MCF 10A (cell line): ENCODE measurements around the gene KDM6A. TPM values are rescaled to one million over a fixed set of nuclear protein-coding genes. Genes with fewer than 3 reads are reported as not detected.
"Not testable (repeated sequence)": the region's sequence is repeated elsewhere in the genome, so short reads cannot be mapped to it uniquely, and the experiment has no call there.

Experiments
- BruUV-seq: library from RNA; stranded (reverse); fragments of 400-500 nt; replicated peaks from 2 replicates; lab custom pipeline; 2021; lab: Mats Ljungman, UMichigan
- CTCF ChIA-PET: fragments of 300-600 bp; sonication (Branson Sonifier 250); formaldehyde crosslinking; extraction: SDS; loops from one replicate; lab custom pipeline; 2021; ENCODE audit warnings: antibody characterized with exemption, inconsistent platforms; lab: Yijun Ruan, JAX
- POLR2A ChIA-PET: fragments of 300-600, 350-650 bp; sonication (Branson Sonifier 250); formaldehyde crosslinking; extraction: SDS; loops from one replicate; lab custom pipeline; 2020; ENCODE audit warnings: antibody characterized with exemption, inconsistent platforms; lab: Yijun Ruan, JAX
- DNase-seq: peaks from one replicate; pipeline ENCODE4 v3.0.0-alpha.2; 2018; ENCODE audit not compliant: unreplicated experiment
- H3K27ac Mint-ChIP-seq: one replicate; pipeline ENCODE4 v1.8.0; 2022; ENCODE audit warnings: mild to moderate bottlenecking, low read depth, mixed read lengths; ENCODE audit not compliant: unreplicated experiment
- H3K27me3 Mint-ChIP-seq: one replicate; pipeline ENCODE4 v1.8.0; 2022; ENCODE audit warnings: mixed read lengths; ENCODE audit not compliant: insufficient read depth, unreplicated experiment
- H3K36me3 Mint-ChIP-seq: one replicate; pipeline ENCODE4 v1.8.0; 2022; ENCODE audit warnings: mild to moderate bottlenecking, moderate library complexity, mixed read lengths; ENCODE audit not compliant: insufficient read depth, unreplicated experiment
- H3K4me1 Mint-ChIP-seq: one replicate; pipeline ENCODE4 v1.8.0; 2022; ENCODE audit warnings: mixed read lengths; ENCODE audit not compliant: insufficient read depth, unreplicated experiment
- H3K4me3 Mint-ChIP-seq: one replicate; pipeline ENCODE4 v1.8.0; 2022; ENCODE audit warnings: mild to moderate bottlenecking, moderate library complexity, mixed read lengths; ENCODE audit not compliant: unreplicated experiment
- H3K9me3 Mint-ChIP-seq: one replicate; pipeline ENCODE4 v1.8.0; 2022; ENCODE audit warnings: mixed read lengths; ENCODE audit not compliant: unreplicated experiment
- intact Hi-C: fragments of 100-400 bp; cut with micrococcal nuclease; formaldehyde crosslinking; loops from 2 replicates; pipeline ENCODE4 v1.14.1; 2022
- total RNA-seq: library from RNA; stranded (reverse); gene quantifications from 2 replicates; pipeline ENCODE4 v1.2.3, GENCODE V29; 2022
- TF ChIP-seq, protein P1 (sequence below): fragments of 200-600 bp; IDR thresholded peaks from one replicate; pipeline ENCODE4 v1.8.0; 2022; ENCODE audit warnings: antibody characterized with exemption, mild to moderate bottlenecking; ENCODE audit not compliant: unreplicated experiment

KDM6A gene
- total RNA-seq, 1 experiment from 2014 or later = 31.8 TPM

DNA sequence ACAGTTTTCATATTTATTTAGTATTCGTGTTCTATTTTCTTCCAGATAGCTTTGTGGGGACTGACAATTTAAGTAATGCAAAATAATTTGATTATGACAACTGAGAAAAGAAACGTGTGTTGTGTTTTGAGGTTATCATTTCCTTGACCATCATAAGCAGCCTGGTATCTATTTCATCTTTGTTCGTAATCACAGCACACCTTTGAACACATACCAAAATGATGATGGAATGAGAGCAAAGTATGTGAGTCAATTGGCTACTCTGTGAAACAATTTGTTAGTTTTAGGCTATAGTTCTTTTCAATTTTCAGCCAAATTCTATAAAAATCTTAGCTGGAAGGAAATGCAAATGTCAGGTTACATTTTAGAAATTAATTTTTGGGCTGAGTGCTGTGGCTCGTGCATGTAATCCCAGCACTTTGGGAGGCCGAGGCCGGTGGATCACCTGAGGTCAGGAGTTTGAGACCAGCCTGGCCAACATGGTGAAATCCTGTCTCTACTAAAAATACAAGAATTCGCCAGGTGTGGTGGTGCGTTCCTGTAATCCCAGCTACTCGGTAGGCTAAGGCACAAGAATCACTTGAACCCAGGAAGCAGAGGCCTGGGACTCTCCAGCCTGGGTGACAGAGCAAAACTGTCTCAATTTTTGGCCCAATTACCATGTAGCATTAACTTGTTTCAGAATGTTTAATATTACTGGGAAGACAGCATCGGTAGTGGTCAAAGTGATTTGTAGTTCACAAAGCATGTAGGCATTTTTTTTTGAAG, 30.3 kb upstream of the KDM6A start:
- DNase-seq = no peak
- H3K4me1 Mint-ChIP-seq = no peaks in the 10 kb centered on the region
- intact Hi-C loops = no loop called here
- H3K27me3 Mint-ChIP-seq = no peaks in the 10 kb centered on the region
- ChIA-PET CTCF (no interaction called here), POLR2A (interaction anchor here (1.0 kb wide), 1 partner anchor 15 kb away, joined by 4 read pairs; no protein-coding TSS in a partner anchor)
- no peak overlapping the region for H3K27ac Mint-ChIP-seq
- H3K9me3 Mint-ChIP-seq = peaks cover 3% of the 10 kb centered on the region
- no peaks in the 10 kb centered on the region for H3K36me3 Mint-ChIP-seq
- TF ChIP-seq, protein P1, sequence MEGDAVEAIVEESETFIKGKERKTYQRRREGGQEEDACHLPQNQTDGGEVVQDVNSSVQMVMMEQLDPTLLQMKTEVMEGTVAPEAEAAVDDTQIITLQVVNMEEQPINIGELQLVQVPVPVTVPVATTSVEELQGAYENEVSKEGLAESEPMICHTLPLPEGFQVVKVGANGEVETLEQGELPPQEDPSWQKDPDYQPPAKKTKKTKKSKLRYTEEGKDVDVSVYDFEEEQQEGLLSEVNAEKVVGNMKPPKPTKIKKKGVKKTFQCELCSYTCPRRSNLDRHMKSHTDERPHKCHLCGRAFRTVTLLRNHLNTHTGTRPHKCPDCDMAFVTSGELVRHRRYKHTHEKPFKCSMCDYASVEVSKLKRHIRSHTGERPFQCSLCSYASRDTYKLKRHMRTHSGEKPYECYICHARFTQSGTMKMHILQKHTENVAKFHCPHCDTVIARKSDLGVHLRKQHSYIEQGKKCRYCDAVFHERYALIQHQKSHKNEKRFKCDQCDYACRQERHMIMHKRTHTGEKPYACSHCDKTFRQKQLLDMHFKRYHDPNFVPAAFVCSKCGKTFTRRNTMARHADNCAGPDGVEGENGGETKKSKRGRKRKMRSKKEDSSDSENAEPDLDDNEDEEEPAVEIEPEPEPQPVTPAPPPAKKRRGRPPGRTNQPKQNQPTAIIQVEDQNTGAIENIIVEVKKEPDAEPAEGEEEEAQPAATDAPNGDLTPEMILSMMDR = no peak
- H3K4me3 Mint-ChIP-seq = no peak overlapping the region
- BruUV-seq = no TSS peak

DNA sequence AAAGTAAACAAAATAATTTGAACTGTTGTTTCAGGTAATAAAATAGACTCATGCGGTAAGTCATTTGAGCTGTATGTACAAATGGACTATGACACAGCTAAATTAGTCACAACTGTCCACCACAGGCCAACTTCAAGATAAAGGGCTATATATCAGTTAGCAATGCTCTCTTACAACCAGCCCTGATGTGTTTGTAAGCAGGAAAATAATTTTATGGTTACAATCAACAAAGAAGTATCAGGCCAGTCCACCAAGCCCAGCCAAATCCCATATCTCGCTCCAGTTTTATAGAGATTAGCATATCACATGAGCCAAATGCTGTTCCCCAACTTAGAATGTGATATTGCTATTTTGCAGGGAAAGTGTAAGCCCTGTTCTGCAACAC, 29.7 kb upstream of the KDM6A start:
- ChIA-PET CTCF (no interaction called here), POLR2A (no interaction called here)
- Mint-ChIP-seq H3K4me1 (no peaks in the 10 kb centered on the region), H3K4me3 (no peak overlapping the region), H3K36me3 (no peaks in the 10 kb centered on the region), H3K27ac (no peak overlapping the region), H3K27me3 (no peaks in the 10 kb centered on the region), H3K9me3 (peaks cover 7% of the 10 kb centered on the region)
- intact Hi-C loops = no loop called here
- no peak for DNase-seq
- TF ChIP-seq, protein P1 = no peak
- BruUV-seq = no TSS peak

DNA sequence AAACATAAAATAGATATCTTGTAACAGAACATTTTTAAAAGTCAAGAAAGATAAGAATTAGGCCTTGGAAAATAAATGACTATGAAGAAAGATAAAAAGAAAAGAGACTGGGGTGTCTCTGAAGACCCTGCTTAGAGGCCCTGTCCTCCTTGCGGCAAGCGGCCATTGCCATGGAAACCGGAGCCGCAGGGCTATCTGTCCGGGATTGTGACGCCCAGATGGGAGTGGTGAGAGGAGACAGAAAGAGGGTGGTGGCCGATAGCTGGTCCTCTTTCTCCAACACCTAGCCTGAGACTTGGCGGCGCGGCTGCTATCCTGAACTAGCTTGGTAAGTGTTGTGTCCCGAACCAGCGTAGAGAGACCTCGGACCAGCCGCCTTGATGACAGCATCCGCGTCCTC, 29.2 kb upstream of the KDM6A start, which contains the start of gene DUSP21:
TSS of gene DUSP21 (plus strand) at position 269 of the 400 bp plus-strand sequence. CDS start at position 381, 112 bp downstream.
- Mint-ChIP-seq H3K4me3 (no peak within 1 kb of the TSS), H3K36me3 (no peaks in the 10 kb centered on the region), H3K9me3 (peaks cover 7% of the 10 kb centered on the region), H3K27ac (no peak within 1 kb of the TSS), H3K4me1 (no peaks in the 10 kb centered on the region), H3K27me3 (no peaks in the 10 kb centered on the region)
- CTCF ChIA-PET = interaction anchor here (0.6 kb wide), 1 partner anchor 412 kb away, joined by 3 read pairs; no protein-coding TSS in a partner anchor
- DNase-seq = no peak
- BruUV-seq = no TSS peak
- POLR2A ChIA-PET = no interaction called here
- TF ChIP-seq, protein P1 = no peak
- intact Hi-C loops = no loop called here

DNA sequence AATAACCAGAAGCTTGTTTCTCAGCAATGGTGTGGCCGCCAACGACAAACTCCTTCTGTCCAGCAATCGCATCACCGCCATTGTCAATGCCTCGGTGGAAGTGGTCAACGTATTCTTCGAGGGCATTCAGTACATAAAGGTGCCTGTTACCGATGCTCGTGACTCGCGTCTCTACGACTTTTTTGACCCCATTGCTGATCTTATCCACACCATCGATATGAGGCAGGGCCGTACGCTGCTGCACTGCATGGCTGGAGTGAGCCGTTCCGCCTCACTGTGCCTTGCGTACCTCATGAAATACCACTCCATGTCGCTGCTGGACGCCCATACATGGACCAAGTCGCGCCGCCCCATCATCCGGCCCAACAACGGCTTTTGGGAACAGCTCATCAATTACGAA, 28.8 kb upstream of the KDM6A start:
- Mint-ChIP-seq H3K4me1 (no peaks in the 10 kb centered on the region), H3K4me3 (no peak overlapping the region), H3K9me3 (peaks cover 7% of the 10 kb centered on the region), H3K27ac (no peak overlapping the region), H3K36me3 (no peaks in the 10 kb centered on the region), H3K27me3 (no peaks in the 10 kb centered on the region)
- POLR2A ChIA-PET = no interaction called here
- TF ChIP-seq, protein P1 = no peak
- BruUV-seq = no TSS peak
- DNase-seq = no peak
- intact Hi-C loops = no loop called here
- CTCF ChIA-PET = interaction anchor here (0.6 kb wide), 1 partner anchor 413 kb away, joined by 3 read pairs; no protein-coding TSS in a partner anchor

DNA sequence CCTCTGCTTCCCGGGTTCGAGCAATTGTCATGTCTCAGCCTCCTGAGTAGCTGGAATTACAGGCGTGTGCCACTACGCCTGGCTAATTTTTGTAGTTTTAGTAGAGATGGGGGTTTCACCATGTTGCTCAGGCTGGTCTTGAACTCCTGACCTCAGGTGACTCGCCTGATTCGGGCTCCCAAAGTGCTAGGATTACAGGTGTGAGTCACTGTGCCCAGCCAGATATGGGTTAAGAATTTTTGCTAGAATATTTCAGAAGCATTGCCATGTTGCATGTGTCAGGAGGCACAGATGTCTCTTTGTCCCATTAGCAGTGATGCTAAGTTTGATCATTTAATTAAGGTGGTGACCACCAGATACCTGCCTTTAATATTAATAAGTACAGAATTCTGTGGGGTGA, 22.1 kb upstream of the KDM6A start:
- H3K36me3 Mint-ChIP-seq, H3K4me1 Mint-ChIP-seq, H3K4me3 Mint-ChIP-seq, BruUV-seq, intact Hi-C loops, H3K9me3 Mint-ChIP-seq, H3K27me3 Mint-ChIP-seq, DNase-seq, CTCF ChIA-PET, H3K27ac Mint-ChIP-seq: not testable (repeated sequence)
- POLR2A ChIA-PET = interaction anchor here (0.5 to 1.4 kb wide), 2 partner anchors 17 to 21 kb away, joined by 3 to 5 read pairs; no protein-coding TSS in a partner anchor
